GM19193 (cell line): ENCODE data around the gene FRY.

Source experiments
- POLR2A ChIP-seq: IDR thresholded peaks from 4 replicates; pipeline ENCODE4 v1.6.1; 2011; ENCODE audit not compliant: insufficient read depth, insufficient read length; ENCODE audit errors: extremely low read depth

Gene FRY

GRCh38 chr13:32031025-32031814 lies at the start of gene FRY:
FRY (plus strand) TSS chr13:32031774; CDS start chr13:32031796, 22 bp downstream.
- peak; percentile 45 for TF ChIP-seq POLR2A

- no peak for TF ChIP-seq POLR2A
Observed at GRCh38 chr13:31982124-31982523, 49.5 kb upstream of the FRY start.

GRCh38 chr13:31982540-31982939 lies 49.0 kb upstream of the FRY start:
- TF ChIP-seq POLR2A = no peak

GRCh38 chr13:31986676-31987470 lies 44.7 kb upstream of the FRY start:
- no peak for TF ChIP-seq POLR2A

GRCh38 chr13:31987535-31988170 lies 43.9 kb upstream of the FRY start:
- no peak for TF ChIP-seq POLR2A

- TF ChIP-seq POLR2A = no peak
Observed at GRCh38 chr13:31996601-31997000, 35.0 kb upstream of the FRY start.

- no peak for TF ChIP-seq POLR2A
Observed at GRCh38 chr13:31997641-31998040, 33.9 kb upstream of the FRY start.

GRCh38 chr13:31998131-31998530 lies 33.4 kb upstream of the FRY start:
- no peak for TF ChIP-seq POLR2A

- no peak for TF ChIP-seq POLR2A
Observed at GRCh38 chr13:32001154-32001768, 30.3 kb upstream of the FRY start.

GRCh38 chr13:32001769-32002168 lies 29.8 kb upstream of the FRY start:
- TF ChIP-seq POLR2A = no peak

- no peak for TF ChIP-seq POLR2A
Observed at GRCh38 chr13:32002873-32003272, 28.7 kb upstream of the FRY start.

GRCh38 chr13:32007494-32007893 lies 24.1 kb upstream of the FRY start:
- no peak for TF ChIP-seq POLR2A

GRCh38 chr13:32008518-32009175 lies 22.9 kb upstream of the FRY start:
- no peak for TF ChIP-seq POLR2A

- TF ChIP-seq POLR2A = no peak
Observed at GRCh38 chr13:32009362-32009761, 22.2 kb upstream of the FRY start.
